ENCODE data around the gene SLC12A9.
"Not testable (repeated sequence)": the region's sequence is repeated elsewhere in the genome, so short reads cannot be mapped to it uniquely, and the experiment has no call there.

The SLC12A9 gene

GRCh38 chr7:100811480-100811879 is 41.0 kb upstream of the SLC12A9 start:
- no peak for TF ChIP-seq CTCF (IDR thresholded peaks at IDR 0.05; ENCODE audit: low read depth, low read length)
- no peak for TF ChIP-seq EZH2phosphoT487 (IDR thresholded peaks at IDR 0.05; ENCODE audit: low read depth)
- no peaks in the 10 kb centered on the region for H3K27me3 ChIP-seq (ENCODE audit: low read depth, low read length)
- no peaks in the 10 kb centered on the region for H3K36me3 ChIP-seq (replicated peaks; ENCODE audit: low read depth, low read length)
- H3K4me3 ChIP-seq (ENCODE audit: low read length) = no peak overlapping the region
- H3K27ac ChIP-seq (ENCODE audit: low read length) = no peak overlapping the region
- no peak overlapping the region for H3K4me2 ChIP-seq (ENCODE audit: low read length)
- no peaks in the 10 kb centered on the region for H4K20me1 ChIP-seq (ENCODE audit: insufficient read depth, low read length)
- no peaks in the 10 kb centered on the region for H3K79me2 ChIP-seq (ENCODE audit: low read length)
- H3K9me3 ChIP-seq (ENCODE audit: insufficient read depth, low read length) = no peaks in the 10 kb centered on the region
- no peak overlapping the region for H3K9ac ChIP-seq (ENCODE audit: low read length)
- no peaks in the 10 kb centered on the region for H3K4me1 ChIP-seq (ENCODE audit: low read length)
- H2AFZ ChIP-seq (ENCODE audit: low read depth, low read length) = no peak overlapping the region

- Histone ChIP-seq H4K20me1 (ENCODE audit: insufficient read depth, low read length) (no peaks in the 10 kb centered on the region), H3K27me3 (ENCODE audit: low read depth, low read length) (no peaks in the 10 kb centered on the region), H3K9ac (ENCODE audit: low read length) (no peak overlapping the region), H3K27ac (ENCODE audit: low read length) (no peak overlapping the region), H3K4me2 (ENCODE audit: low read length) (no peak overlapping the region), H3K9me3 (ENCODE audit: insufficient read depth, low read length) (no peaks in the 10 kb centered on the region), H3K79me2 (ENCODE audit: low read length) (no peaks in the 10 kb centered on the region), H3K36me3 (replicated peaks; ENCODE audit: low read depth, low read length) (no peaks in the 10 kb centered on the region), H3K4me3 (ENCODE audit: low read length) (no peak overlapping the region), H2AFZ (ENCODE audit: low read depth, low read length) (no peak overlapping the region), H3K4me1 (ENCODE audit: low read length) (no peaks in the 10 kb centered on the region)
- no peak for TF ChIP-seq EZH2phosphoT487 (IDR thresholded peaks at IDR 0.05; ENCODE audit: low read depth)
Observed at GRCh38 chr7:100812729-100813128, 39.8 kb upstream of the SLC12A9 start.

GRCh38 chr7:100816515-100816914 is 36.0 kb upstream of the SLC12A9 start:
- not testable (repeated sequence) for H3K79me2 ChIP-seq (ENCODE audit: low read length); H3K9ac ChIP-seq (ENCODE audit: low read length); H3K4me2 ChIP-seq (ENCODE audit: low read length); H3K4me1 ChIP-seq (ENCODE audit: low read length); H2AFZ ChIP-seq (ENCODE audit: low read depth, low read length); H3K27ac ChIP-seq (ENCODE audit: low read length); H4K20me1 ChIP-seq (ENCODE audit: insufficient read depth, low read length); H3K36me3 ChIP-seq (replicated peaks; ENCODE audit: low read depth, low read length); H3K9me3 ChIP-seq (ENCODE audit: insufficient read depth, low read length); H3K4me3 ChIP-seq (ENCODE audit: low read length); H3K27me3 ChIP-seq (ENCODE audit: low read depth, low read length)

GRCh38 chr7:100817097-100817496 is 35.4 kb upstream of the SLC12A9 start:
- no peaks in the 10 kb centered on the region for H3K36me3 ChIP-seq (replicated peaks; ENCODE audit: low read depth, low read length)
- no peak overlapping the region for H3K4me2 ChIP-seq (ENCODE audit: low read length)
- no peak overlapping the region for H3K27ac ChIP-seq (ENCODE audit: low read length)
- no peak overlapping the region for H3K9ac ChIP-seq (ENCODE audit: low read length)
- no peaks in the 10 kb centered on the region for H3K79me2 ChIP-seq (ENCODE audit: low read length)
- no peaks in the 10 kb centered on the region for H3K9me3 ChIP-seq (ENCODE audit: insufficient read depth, low read length)
- TF ChIP-seq EZH2phosphoT487 (IDR thresholded peaks at IDR 0.05; ENCODE audit: low read depth) (no peak), CTCF (IDR thresholded peaks at IDR 0.05; ENCODE audit: low read depth, low read length) (no peak)
- no peak overlapping the region for H3K4me3 ChIP-seq (ENCODE audit: low read length)
- H3K27me3 ChIP-seq (ENCODE audit: low read depth, low read length) = no peaks in the 10 kb centered on the region
- no peak overlapping the region for H2AFZ ChIP-seq (ENCODE audit: low read depth, low read length)
- H3K4me1 ChIP-seq (ENCODE audit: low read length) = no peaks in the 10 kb centered on the region
- no peaks in the 10 kb centered on the region for H4K20me1 ChIP-seq (ENCODE audit: insufficient read depth, low read length)

- Histone ChIP-seq H3K27me3 (ENCODE audit: low read depth, low read length) (no peaks in the 10 kb centered on the region), H3K4me3 (ENCODE audit: low read length) (no peak overlapping the region)
Observed at GRCh38 chr7:100818366-100818765, 34.1 kb upstream of the SLC12A9 start.

More at GRCh38 chr7:100818366-100818765, 34.1 kb upstream of the SLC12A9 start:
- H3K27ac ChIP-seq (ENCODE audit: low read length) = no peak overlapping the region
- H3K4me1 ChIP-seq (ENCODE audit: low read length) = no peaks in the 10 kb centered on the region
- H3K36me3 ChIP-seq (replicated peaks; ENCODE audit: low read depth, low read length) = no peaks in the 10 kb centered on the region
- TF ChIP-seq CTCF (IDR thresholded peaks at IDR 0.05; ENCODE audit: low read depth, low read length) (no peak), EZH2phosphoT487 (IDR thresholded peaks at IDR 0.05; ENCODE audit: low read depth) (no peak)
- H4K20me1 ChIP-seq (ENCODE audit: insufficient read depth, low read length) = no peaks in the 10 kb centered on the region
- no peak overlapping the region for H3K9ac ChIP-seq (ENCODE audit: low read length)
- H3K4me2 ChIP-seq (ENCODE audit: low read length) = no peak overlapping the region
- H3K79me2 ChIP-seq (ENCODE audit: low read length) = no peaks in the 10 kb centered on the region
- H2AFZ ChIP-seq (ENCODE audit: low read depth, low read length) = no peak overlapping the region
- no peaks in the 10 kb centered on the region for H3K9me3 ChIP-seq (ENCODE audit: insufficient read depth, low read length)

All from OCI-LY3 (cell line).